SK-N-SH (cell line): ENCODE measurements around the gene ACAD11.

ENCODE experiments used
- ELF1 ChIP-seq: IDR thresholded peaks from 2 replicates; pipeline ENCODE4 v1.4.0; 2012
- EP300 ChIP-seq, 2 experiments: IDR thresholded peaks; 2 replicates each; pipeline versions ENCODE4 v1.4.0 to v1.6.1; 2012; ENCODE audit warnings: borderline replicate concordance in 1 of 2, low read depth in 1 of 2, low read length in 1 of 2
- FOXJ3 ChIP-seq: sonication (generic); formaldehyde crosslinking; IDR thresholded peaks from 2 replicates; pipeline ENCODE4 v1.5.1; 2020; ENCODE audit warnings: mild to moderate bottlenecking, missing genetic modification reagents
- GABPA ChIP-seq: IDR thresholded peaks from 2 replicates; pipeline ENCODE4 v1.4.0; 2012; ENCODE audit warnings: low read depth, mild to moderate bottlenecking
- MEF2A ChIP-seq: IDR thresholded peaks from 2 replicates; pipeline ENCODE4 v1.4.0; 2012; ENCODE audit warnings: low read depth, borderline replicate concordance
- RAD21 ChIP-seq: IDR thresholded peaks from 2 replicates; pipeline ENCODE4 v1.6.1; 2012; ENCODE audit warnings: mild to moderate bottlenecking, low read length
- SIN3A ChIP-seq: IDR thresholded peaks from 2 replicates; pipeline ENCODE4 v1.6.1; 2012; ENCODE audit warnings: low read depth, mild to moderate bottlenecking, low read length, moderate library complexity, borderline replicate concordance
- SMC3 ChIP-seq: IDR thresholded peaks from 2 replicates; pipeline ENCODE4 v1.6.1; 2012; ENCODE audit warnings: low read depth, low read length, improper control_type of control experiment
- TAF1 ChIP-seq: IDR thresholded peaks from 2 replicates; pipeline ENCODE4 v1.6.1; 2012; ENCODE audit warnings: low read depth, mild to moderate bottlenecking, low read length, moderate library complexity, borderline replicate concordance
- YY1 ChIP-seq: IDR thresholded peaks from 2 replicates; pipeline ENCODE4 v1.4.0; 2012; ENCODE audit warnings: low read depth, mild to moderate bottlenecking
- TF ChIP-seq, protein P1 (sequence below): IDR thresholded peaks from 2 replicates; pipeline ENCODE4 v1.6.1; 2012; ENCODE audit warnings: mild to moderate bottlenecking, low read depth, low read length, moderate library complexity
- TF ChIP-seq, protein P2 (sequence below): fragments of 200-600 bp; sonication (generic); IDR thresholded peaks from 2 replicates; pipeline ENCODE4 v1.6.1; 2017; ENCODE audit warnings: antibody characterized with exemption, mild to moderate bottlenecking, moderate library complexity

DNA sequence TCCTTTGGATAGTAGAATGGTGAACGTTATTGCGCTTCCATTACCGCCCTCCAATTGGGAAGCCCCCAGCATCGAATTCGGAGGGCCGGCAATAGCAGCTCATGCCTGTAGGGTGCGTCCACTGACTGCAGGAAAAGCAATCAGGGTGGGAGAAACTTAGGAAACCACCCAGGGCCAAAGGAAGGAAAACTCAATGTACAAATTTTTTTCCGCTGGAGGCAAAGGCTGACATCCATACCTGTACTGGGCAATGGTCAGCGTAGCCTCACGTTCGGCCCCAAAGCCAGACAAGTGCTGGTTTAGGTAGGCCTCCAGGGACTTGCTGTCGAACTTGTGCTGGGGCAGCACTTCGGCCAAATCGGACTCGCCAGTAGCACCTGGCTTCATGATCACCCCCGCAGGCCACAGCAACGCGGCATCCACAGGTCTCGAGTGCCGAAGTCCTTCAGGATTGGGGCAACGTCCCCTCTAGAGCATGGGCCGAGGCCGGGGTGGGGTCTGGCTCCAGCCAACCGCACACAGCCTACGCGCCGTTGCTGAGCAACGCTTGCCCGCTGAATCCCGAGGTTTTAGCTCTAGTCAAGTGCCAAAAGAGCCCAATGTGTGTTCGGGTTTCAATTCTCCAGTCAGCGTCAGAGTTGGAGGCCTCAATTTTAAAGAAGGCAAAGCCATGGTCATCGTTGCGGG lies at the start of gene ACAD11:
- TF ChIP-seq, protein P1, sequence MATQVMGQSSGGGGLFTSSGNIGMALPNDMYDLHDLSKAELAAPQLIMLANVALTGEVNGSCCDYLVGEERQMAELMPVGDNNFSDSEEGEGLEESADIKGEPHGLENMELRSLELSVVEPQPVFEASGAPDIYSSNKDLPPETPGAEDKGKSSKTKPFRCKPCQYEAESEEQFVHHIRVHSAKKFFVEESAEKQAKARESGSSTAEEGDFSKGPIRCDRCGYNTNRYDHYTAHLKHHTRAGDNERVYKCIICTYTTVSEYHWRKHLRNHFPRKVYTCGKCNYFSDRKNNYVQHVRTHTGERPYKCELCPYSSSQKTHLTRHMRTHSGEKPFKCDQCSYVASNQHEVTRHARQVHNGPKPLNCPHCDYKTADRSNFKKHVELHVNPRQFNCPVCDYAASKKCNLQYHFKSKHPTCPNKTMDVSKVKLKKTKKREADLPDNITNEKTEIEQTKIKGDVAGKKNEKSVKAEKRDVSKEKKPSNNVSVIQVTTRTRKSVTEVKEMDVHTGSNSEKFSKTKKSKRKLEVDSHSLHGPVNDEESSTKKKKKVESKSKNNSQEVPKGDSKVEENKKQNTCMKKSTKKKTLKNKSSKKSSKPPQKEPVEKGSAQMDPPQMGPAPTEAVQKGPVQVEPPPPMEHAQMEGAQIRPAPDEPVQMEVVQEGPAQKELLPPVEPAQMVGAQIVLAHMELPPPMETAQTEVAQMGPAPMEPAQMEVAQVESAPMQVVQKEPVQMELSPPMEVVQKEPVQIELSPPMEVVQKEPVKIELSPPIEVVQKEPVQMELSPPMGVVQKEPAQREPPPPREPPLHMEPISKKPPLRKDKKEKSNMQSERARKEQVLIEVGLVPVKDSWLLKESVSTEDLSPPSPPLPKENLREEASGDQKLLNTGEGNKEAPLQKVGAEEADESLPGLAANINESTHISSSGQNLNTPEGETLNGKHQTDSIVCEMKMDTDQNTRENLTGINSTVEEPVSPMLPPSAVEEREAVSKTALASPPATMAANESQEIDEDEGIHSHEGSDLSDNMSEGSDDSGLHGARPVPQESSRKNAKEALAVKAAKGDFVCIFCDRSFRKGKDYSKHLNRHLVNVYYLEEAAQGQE: no peak
- TF ChIP-seq ELF1: no peak
- TF ChIP-seq SIN3A: no peak
- TF ChIP-seq YY1: no peak
- TF ChIP-seq RAD21: peak; percentile 61
- TF ChIP-seq, protein P2, sequence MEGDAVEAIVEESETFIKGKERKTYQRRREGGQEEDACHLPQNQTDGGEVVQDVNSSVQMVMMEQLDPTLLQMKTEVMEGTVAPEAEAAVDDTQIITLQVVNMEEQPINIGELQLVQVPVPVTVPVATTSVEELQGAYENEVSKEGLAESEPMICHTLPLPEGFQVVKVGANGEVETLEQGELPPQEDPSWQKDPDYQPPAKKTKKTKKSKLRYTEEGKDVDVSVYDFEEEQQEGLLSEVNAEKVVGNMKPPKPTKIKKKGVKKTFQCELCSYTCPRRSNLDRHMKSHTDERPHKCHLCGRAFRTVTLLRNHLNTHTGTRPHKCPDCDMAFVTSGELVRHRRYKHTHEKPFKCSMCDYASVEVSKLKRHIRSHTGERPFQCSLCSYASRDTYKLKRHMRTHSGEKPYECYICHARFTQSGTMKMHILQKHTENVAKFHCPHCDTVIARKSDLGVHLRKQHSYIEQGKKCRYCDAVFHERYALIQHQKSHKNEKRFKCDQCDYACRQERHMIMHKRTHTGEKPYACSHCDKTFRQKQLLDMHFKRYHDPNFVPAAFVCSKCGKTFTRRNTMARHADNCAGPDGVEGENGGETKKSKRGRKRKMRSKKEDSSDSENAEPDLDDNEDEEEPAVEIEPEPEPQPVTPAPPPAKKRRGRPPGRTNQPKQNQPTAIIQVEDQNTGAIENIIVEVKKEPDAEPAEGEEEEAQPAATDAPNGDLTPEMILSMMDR: peak; percentile 65
- TF ChIP-seq TAF1: no peak
- TF ChIP-seq SMC3: 0 out of 2 replicates have a peak, but pooled peaks have one; percentile 26
- TF ChIP-seq MEF2A: no peak
- TF ChIP-seq EP300 (IDR thresholded peaks at IDR 0.05; ENCODE audit: borderline replicate concordance in 1 of 2, low read depth in 1 of 2, low read length in 1 of 2): no peak
- TF ChIP-seq GABPA: no peak
- no peak for TF ChIP-seq FOXJ3
